Body of pancreas (tissue), 4 donors: Measurements from ENCODE around the gene EMC8.

ENCODE experiments used
- CTCF ChIP-seq, 7 experiments: fragments of 450-650 bp in 4 of 7; fragments of 200-600 bp in 3 of 7; sonication (generic) in 3 of 7; IDR thresholded peaks; one replicate each; pipeline ENCODE4 v1.5.1; 2016 to 2019; ENCODE audit warnings: antibody characterized with exemption in 7 of 7
- POLR2A ChIP-seq, 3 donors: fragments of 450-650 bp; IDR thresholded peaks; one replicate each; pipeline ENCODE4 v1.6.1; 2016; ENCODE audit warnings: antibody characterized with exemption in 3 of 3, mild to moderate bottlenecking in 2 of 3

- no peak for TF ChIP-seq CTCF (IDR thresholded peaks at IDR 0.05)
- no peak for TF ChIP-seq POLR2A (IDR thresholded peaks at IDR 0.05)
These were observed 44.9 kb downstream of the EMC8 start for GRCh38 chr16:85754413-85754812.
